ENCODE results near the gene BEGAIN. TPM values are rescaled to one million over a fixed set of nuclear protein-coding genes. Genes with fewer than 3 reads are reported as not detected.

BEGAIN gene
- total and polyA plus RNA-seq, 2 of the 8 experiments (the other 6 are each of a cell fraction or from before 2014, with no cell fraction given): 2.9 to 3.0 TPM

DNA sequence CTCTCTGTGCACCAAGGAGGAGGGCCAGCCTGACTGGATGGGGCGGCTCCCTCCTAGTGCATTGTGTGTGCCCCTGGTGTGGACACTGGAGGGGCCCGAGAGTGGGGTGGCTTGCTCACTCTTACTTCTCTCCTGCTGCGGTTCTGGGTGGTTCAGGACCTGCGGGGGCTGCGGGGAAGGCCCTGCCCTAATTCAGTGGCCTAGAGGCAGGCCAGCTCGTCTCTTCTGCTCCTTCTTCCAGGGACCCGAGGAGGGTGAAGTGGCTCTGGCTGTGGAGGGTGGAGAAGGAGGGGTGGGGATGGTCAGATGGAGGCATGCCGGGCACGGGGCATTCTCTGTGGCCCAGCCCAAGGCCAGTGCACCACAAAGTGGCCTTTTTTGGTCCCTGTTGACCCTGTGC lies 87.1 kb downstream of the BEGAIN start (continued):
- TF ChIP-seq, protein P1, sequence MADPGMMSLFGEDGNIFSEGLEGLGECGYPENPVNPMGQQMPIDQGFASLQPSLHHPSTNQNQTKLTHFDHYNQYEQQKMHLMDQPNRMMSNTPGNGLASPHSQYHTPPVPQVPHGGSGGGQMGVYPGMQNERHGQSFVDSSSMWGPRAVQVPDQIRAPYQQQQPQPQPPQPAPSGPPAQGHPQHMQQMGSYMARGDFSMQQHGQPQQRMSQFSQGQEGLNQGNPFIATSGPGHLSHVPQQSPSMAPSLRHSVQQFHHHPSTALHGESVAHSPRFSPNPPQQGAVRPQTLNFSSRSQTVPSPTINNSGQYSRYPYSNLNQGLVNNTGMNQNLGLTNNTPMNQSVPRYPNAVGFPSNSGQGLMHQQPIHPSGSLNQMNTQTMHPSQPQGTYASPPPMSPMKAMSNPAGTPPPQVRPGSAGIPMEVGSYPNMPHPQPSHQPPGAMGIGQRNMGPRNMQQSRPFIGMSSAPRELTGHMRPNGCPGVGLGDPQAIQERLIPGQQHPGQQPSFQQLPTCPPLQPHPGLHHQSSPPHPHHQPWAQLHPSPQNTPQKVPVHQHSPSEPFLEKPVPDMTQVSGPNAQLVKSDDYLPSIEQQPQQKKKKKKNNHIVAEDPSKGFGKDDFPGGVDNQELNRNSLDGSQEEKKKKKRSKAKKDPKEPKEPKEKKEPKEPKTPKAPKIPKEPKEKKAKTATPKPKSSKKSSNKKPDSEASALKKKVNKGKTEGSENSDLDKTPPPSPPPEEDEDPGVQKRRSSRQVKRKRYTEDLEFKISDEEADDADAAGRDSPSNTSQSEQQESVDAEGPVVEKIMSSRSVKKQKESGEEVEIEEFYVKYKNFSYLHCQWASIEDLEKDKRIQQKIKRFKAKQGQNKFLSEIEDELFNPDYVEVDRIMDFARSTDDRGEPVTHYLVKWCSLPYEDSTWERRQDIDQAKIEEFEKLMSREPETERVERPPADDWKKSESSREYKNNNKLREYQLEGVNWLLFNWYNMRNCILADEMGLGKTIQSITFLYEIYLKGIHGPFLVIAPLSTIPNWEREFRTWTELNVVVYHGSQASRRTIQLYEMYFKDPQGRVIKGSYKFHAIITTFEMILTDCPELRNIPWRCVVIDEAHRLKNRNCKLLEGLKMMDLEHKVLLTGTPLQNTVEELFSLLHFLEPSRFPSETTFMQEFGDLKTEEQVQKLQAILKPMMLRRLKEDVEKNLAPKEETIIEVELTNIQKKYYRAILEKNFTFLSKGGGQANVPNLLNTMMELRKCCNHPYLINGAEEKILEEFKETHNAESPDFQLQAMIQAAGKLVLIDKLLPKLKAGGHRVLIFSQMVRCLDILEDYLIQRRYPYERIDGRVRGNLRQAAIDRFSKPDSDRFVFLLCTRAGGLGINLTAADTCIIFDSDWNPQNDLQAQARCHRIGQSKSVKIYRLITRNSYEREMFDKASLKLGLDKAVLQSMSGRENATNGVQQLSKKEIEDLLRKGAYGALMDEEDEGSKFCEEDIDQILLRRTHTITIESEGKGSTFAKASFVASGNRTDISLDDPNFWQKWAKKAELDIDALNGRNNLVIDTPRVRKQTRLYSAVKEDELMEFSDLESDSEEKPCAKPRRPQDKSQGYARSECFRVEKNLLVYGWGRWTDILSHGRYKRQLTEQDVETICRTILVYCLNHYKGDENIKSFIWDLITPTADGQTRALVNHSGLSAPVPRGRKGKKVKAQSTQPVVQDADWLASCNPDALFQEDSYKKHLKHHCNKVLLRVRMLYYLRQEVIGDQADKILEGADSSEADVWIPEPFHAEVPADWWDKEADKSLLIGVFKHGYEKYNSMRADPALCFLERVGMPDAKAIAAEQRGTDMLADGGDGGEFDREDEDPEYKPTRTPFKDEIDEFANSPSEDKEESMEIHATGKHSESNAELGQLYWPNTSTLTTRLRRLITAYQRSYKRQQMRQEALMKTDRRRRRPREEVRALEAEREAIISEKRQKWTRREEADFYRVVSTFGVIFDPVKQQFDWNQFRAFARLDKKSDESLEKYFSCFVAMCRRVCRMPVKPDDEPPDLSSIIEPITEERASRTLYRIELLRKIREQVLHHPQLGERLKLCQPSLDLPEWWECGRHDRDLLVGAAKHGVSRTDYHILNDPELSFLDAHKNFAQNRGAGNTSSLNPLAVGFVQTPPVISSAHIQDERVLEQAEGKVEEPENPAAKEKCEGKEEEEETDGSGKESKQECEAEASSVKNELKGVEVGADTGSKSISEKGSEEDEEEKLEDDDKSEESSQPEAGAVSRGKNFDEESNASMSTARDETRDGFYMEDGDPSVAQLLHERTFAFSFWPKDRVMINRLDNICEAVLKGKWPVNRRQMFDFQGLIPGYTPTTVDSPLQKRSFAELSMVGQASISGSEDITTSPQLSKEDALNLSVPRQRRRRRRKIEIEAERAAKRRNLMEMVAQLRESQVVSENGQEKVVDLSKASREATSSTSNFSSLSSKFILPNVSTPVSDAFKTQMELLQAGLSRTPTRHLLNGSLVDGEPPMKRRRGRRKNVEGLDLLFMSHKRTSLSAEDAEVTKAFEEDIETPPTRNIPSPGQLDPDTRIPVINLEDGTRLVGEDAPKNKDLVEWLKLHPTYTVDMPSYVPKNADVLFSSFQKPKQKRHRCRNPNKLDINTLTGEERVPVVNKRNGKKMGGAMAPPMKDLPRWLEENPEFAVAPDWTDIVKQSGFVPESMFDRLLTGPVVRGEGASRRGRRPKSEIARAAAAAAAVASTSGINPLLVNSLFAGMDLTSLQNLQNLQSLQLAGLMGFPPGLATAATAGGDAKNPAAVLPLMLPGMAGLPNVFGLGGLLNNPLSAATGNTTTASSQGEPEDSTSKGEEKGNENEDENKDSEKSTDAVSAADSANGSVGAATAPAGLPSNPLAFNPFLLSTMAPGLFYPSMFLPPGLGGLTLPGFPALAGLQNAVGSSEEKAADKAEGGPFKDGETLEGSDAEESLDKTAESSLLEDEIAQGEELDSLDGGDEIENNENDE (IDR thresholded peaks at IDR 0.05; ENCODE audit: insufficient replicate concordance, low read length): no peak
- TF ChIP-seq ATF3 (IDR thresholded peaks at IDR 0.05; ENCODE audit: insufficient read depth, low read depth, low read length) (no peak), SP1 (IDR thresholded peaks at IDR 0.05; ENCODE audit: low read depth, low read length) (no peak), RXRA (IDR thresholded peaks at IDR 0.05; ENCODE audit: insufficient read depth, low read depth, low read length) (no peak), HDAC6 (IDR thresholded peaks at IDR 0.05; ENCODE audit: low read depth, low read length) (no peak), PHF8 (conservative IDR thresholded peaks at IDR 0.05; ENCODE audit: low read depth, low read length) (no peak), RFX5 (IDR thresholded peaks at IDR 0.05; ENCODE audit: borderline replicate concordance, low read depth, low read length) (no peak), SAP30 (IDR thresholded peaks at IDR 0.05; ENCODE audit: insufficient read depth, insufficient replicate concordance, low read length) (no peak)
- TF ChIP-seq, protein P2, sequence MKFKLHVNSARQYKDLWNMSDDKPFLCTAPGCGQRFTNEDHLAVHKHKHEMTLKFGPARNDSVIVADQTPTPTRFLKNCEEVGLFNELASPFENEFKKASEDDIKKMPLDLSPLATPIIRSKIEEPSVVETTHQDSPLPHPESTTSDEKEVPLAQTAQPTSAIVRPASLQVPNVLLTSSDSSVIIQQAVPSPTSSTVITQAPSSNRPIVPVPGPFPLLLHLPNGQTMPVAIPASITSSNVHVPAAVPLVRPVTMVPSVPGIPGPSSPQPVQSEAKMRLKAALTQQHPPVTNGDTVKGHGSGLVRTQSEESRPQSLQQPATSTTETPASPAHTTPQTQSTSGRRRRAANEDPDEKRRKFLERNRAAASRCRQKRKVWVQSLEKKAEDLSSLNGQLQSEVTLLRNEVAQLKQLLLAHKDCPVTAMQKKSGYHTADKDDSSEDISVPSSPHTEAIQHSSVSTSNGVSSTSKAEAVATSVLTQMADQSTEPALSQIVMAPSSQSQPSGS (IDR thresholded peaks at IDR 0.05; ENCODE audit: low read length): no peak

Data from H1 (cell line).